LNCaP clone FGC (cell line): Measurements from ENCODE around the gene FBXO10.
A peak's percentile ranks its signal among the peaks of the same experiment; 100 is the strongest.

ENCODE experiments used
- DNase-seq: peaks from one replicate; pipeline ENCODE4 v3.0.0-alpha.2; 2011; ENCODE audit warnings: low read depth
- H3K4me3 ChIP-seq: 2 replicates; pipeline ENCODE4 v1.5.1; 2011; ENCODE audit warnings: mild to moderate bottlenecking, low read depth, low read length, control low read depth
- TF ChIP-seq, protein P1 (sequence below): IDR thresholded peaks from 2 replicates; pipeline ENCODE4 v1.5.1; 2012; ENCODE audit warnings: mild to moderate bottlenecking; ENCODE audit not compliant: control insufficient read depth, insufficient read depth; ENCODE audit errors: extremely low read depth

FBXO10 gene

GRCh38 chr9:37528652-37529471, 47.3 kb downstream of the FBXO10 start:
- H3K4me3 ChIP-seq, result no peak overlapping the region
- TF ChIP-seq, protein P1, sequence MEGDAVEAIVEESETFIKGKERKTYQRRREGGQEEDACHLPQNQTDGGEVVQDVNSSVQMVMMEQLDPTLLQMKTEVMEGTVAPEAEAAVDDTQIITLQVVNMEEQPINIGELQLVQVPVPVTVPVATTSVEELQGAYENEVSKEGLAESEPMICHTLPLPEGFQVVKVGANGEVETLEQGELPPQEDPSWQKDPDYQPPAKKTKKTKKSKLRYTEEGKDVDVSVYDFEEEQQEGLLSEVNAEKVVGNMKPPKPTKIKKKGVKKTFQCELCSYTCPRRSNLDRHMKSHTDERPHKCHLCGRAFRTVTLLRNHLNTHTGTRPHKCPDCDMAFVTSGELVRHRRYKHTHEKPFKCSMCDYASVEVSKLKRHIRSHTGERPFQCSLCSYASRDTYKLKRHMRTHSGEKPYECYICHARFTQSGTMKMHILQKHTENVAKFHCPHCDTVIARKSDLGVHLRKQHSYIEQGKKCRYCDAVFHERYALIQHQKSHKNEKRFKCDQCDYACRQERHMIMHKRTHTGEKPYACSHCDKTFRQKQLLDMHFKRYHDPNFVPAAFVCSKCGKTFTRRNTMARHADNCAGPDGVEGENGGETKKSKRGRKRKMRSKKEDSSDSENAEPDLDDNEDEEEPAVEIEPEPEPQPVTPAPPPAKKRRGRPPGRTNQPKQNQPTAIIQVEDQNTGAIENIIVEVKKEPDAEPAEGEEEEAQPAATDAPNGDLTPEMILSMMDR, result no peak
- no peak for DNase-seq

DNA sequence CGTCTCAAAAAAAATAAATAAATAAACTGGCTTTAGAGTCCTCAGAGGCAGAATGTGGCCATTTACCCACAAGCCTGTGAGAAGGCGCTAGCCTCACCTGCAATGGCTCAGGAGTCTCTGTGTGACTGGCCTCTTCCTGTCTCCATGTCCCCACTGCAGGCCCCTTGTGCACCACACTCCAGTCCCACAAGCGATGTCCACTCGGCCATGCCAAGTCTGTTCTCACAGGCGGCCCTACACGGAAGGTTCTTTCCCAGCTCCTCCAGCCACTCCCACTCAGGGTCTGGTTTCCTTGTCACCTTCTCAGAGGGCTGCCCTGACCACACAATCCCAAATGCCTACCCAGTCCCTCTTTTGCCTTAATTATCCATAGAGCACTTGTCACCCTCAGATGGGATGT, 52.3 kb downstream of the FBXO10 start:
- no peak overlapping the region for H3K4me3 ChIP-seq
- no peak for DNase-seq
- TF ChIP-seq, protein P1, result no peak

DNA sequence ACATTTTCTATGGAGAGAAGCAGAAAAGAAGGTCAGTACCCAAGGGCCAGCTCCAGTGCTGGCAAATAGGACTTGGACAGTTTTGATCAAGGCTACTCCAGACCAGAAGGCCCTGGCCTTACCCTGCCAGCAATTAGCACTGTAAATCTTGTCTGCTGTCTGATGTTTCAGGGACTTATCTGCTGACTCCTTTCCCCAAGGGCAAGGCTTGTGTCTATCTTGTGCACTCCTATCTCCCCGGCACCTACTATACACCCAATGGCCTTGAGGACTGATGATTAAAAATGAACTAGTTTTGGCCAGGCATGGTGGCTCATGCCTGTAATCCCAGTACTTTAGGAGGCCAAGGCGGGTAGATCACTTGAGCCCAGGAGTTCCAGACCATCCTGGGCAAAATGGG, 53.2 kb downstream of the FBXO10 start:
- no peak overlapping the region for H3K4me3 ChIP-seq
- TF ChIP-seq, protein P1, result no peak
- no peak for DNase-seq

GRCh38 chr9:37521111-37521510, 55.1 kb downstream of the FBXO10 start:
- H3K4me3 ChIP-seq, result no peak overlapping the region
- no peak for DNase-seq
- TF ChIP-seq, protein P1, result no peak

- no peak overlapping the region for H3K4me3 ChIP-seq
- TF ChIP-seq, protein P1, result no peak
- DNase-seq, result no peak
These were observed 55.5 kb downstream of the FBXO10 start for GRCh38 chr9:37520641-37521040.

DNA sequence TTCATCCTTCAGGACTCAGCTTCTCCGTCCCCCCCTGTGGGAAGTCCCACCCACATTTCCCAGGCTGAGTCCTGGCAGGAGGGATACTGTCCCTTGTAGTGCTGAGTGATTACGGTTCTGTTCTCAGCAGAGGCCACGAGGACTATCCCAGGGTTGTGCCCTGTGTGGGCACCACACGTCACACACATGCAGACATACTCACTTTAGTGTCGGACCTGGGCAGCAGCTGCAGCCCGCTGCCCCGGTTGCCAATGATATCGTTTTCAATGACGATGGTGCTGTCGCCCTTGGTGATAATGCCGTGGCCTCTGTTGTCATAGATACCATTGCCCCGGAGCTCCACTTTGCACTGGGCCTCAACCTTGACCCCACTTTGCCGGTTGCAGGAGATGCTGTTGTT, 58.3 kb downstream of the FBXO10 start:
- H3K4me3 ChIP-seq, result no peak overlapping the region
- TF ChIP-seq, protein P1, result no peak

DNA sequence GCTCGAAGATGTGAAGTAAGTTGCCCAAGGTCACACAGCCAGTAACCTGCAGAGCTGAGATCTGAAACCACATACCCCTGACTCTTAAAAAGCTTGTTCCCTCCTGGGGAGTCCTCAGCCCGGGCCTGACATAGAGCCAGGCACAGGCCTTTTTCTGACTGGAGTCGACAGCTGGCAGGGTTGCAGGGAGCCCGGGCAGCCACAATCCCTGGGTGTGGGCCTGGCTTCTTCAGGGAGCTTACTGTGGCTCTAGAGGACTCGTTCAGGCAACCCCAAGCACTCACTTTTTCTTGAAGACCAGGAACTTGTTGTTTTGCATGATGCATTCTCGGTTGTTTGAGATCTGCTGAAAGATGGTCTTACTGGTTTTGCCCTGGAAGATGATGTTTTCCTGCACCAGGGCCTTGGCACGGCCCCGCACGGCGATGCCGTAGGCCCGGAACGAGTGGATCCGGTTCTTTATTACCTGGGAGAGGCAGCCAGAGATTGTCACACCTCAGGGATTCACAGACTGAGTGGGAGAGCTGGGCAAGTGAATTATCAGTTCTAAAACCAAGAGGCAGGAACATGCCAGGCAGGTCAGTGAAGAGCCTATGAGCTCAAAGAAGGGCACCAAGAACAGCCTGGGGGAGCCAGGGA, 60.4 kb downstream of the FBXO10 start:
- TF ChIP-seq, protein P1, result no peak
- H3K4me3 ChIP-seq, result no peak overlapping the region
- peak; percentile 82 for DNase-seq

More for the DNA sequence above, 58.3 kb downstream of the FBXO10 start:
- no peak for DNase-seq
